Subcutaneous adipose tissue (tissue), 4 donors: Measurements from ENCODE around the gene DAO. TPM values are rescaled to one million over a fixed set of nuclear protein-coding genes. Genes with fewer than 3 reads are reported as not detected.

Experiments
- CTCF ChIP-seq: fragments of 450-650 bp; IDR thresholded peaks from one replicate; pipeline ENCODE4 v1.5.1; 2016; ENCODE audit warnings: low read depth, mild to moderate bottlenecking, control low read depth, antibody characterized with exemption, moderate library complexity
- total RNA-seq, 4 donors: library from RNA; depleted of rRNA; stranded (reverse); fragments of >200 nt; gene quantifications; one replicate each; pipeline ENCODE4 v1.1.0, GENCODE V29; 2016

Gene DAO
- total RNA-seq, 4 donors from 2014 or later: not detected

DNA sequence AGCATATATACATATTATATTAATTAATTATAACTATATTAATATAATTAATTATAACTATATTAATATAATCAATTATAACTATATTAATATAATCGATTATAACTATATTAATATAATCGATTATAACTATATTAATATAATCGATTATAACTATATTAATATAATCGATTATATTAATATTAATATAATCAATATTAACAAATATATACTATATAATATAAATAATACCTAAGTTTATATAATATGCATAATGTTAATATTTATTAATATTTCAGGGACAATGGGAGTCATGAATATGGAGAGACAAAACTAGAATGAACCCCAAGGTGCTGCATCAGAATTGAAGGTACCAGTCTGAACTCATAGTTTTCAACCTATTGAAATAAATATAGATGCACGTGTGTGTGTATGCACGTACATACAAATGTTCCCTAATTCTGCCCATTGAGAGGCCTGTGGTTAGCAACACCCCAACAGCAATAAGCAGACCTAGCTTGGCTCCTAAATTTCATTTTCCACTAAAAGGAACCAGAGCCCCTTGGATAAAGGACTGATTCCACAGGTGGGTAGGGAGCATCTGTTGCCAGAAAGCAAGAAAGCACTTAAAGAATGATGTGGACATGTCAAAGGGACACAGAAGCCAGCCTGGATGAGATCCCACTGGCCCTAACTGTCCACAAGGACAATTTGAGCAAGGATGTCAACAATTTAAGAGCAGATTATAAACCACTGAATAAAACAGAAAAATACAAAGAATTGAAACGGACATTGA is 43.8 kb upstream of the DAO start:
- TF ChIP-seq CTCF: no peak

DNA sequence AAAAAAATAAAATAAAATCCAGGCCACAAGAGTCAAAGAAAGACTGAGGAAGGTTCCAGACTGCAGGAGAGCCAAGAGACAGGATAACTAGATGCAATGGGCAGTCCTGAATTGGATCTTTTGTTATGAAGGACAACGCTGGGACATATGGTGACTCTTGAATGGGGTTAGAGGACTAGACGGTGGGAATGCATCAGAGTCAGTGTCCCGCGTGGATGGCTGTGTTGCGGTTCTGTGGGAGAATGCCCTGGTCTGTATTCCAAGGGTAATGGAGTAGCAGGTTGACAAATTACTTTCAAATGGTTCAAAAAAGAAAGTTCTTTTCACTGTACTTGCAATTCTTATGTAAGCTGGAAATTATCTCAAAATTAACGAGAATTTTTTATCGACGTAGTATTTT is 42.7 kb upstream of the DAO start:
- TF ChIP-seq CTCF: no peak

DNA sequence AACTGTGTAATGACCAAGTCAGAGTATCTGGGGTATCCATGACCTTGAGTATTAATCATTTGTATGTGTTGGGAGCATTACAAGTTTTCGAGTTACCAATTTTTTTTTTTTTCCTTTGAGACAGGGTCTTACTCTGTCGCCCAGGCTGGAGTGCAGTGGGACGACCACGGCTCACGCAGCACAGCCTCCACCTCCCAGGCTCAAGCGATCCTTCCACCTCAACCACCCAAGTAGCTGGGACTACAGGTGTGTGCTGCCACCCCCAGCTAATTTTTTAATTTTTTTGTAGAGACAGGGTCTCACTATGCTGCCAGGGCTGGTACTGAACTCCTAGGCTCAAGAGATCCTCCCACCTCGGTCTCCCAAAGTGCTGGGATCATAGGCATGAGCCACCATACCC is 42.2 kb upstream of the DAO start:
- TF ChIP-seq CTCF: no peak

DNA sequence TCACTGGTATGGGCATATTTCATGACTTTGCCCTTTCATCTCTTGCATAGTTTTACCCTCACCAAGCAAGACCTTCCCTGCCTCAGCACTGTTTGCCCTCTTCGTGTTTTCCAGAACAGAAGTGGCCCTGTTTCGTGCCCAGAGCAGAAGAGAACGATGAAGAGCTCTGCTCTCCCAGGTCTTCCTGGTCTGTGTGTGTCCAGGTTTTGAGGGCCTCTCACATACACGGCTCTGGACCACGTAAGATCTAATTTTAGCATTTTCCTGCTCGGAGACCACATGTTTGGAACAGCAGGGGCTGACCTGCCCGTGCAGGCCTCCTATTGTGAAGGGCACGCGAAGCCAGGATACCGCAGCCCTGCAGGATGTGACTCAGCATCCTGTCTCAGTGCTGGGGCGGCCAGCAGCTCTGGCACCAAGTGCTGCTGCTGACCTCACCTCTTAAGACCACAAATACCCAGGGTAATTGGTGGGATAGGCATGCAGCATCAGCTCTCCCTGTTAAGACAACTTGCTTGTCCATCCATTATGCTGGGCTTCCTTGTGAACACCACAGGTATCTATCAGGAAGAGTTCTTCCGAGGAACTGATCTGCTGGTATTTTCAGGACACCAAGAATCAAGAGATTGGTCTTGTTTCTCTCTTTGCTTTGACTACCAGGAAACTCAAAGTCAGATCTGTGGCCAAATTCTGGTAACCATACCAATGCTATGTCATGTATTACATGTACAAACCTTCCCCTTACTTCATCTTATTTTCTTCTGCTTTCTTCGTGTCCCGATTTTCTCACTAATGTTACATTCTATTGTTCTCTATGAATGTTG is 41.5 kb upstream of the DAO start:
- no peak for TF ChIP-seq CTCF

DNA sequence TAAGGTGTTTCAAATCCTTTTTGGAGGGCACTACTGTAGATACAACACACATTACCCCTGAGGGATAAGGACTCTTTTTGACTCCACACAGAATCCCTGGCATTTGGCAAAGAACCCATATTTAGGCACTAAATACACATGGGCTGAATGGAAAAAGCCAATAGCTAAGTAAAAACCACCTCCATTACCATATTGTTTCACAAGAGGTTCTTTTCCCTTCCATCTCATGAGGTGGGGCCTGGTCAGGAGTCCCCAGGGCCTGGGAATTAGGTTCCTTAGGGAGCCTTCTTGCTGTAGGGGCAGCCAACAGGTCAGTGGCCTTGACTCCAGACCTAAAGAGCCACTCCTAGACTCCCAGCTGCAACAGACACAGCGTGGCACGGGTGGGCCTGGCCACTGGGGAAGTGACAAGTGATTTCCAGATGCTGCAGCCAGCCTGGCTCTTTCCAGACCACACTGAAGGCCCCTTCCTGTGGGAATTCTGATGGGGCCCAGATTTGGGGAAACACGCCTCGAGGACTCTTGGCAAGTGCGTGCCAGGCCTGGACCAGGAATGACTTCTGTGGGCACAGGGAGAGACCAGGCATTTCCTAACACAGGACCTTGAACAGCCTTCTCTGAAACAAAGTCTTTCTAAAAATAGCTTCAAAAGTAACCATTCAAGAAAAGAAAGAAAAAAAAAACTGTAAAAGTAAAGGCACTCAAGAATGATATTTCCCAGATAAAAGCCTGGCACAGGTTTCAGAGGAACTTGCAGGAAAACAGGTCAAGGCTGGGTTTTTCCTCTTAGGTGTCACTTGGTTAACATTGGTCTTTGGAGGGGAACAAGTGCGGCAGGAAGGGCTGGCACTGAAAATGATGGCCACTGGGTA is 40.6 kb upstream of the DAO start:
- TF ChIP-seq CTCF: no peak

GRCh38 chr12:108839890-108840230 is 40.0 kb upstream of the DAO start:
- TF ChIP-seq CTCF: no peak
